HepG2 (cell line): ENCODE measurements around the gene SLFNL1. TPM values are rescaled to one million over a fixed set of nuclear protein-coding genes. Genes with fewer than 3 reads are reported as not detected.
A peak's percentile ranks its signal among the peaks of the same experiment; 100 is the strongest.

ENCODE experiments used
- AGO1 ChIP-seq: fragments of 200-400 bp; formaldehyde crosslinking; IDR thresholded peaks from 2 replicates; pipeline ENCODE4 v1.6.1; 2017; ENCODE audit warnings: mild to moderate bottlenecking, low read depth, low read length, moderate library complexity; ENCODE audit not compliant: poor library complexity, severe bottlenecking
- ARHGAP35 ChIP-seq: sonication (generic); formaldehyde crosslinking; IDR thresholded peaks from 2 replicates; pipeline ENCODE4 v1.9.0; 2022; ENCODE audit warnings: mild to moderate bottlenecking, inconsistent platforms, moderate library complexity, missing genetic modification reagents, borderline replicate concordance
- ELF4 ChIP-seq: sonication (generic); formaldehyde crosslinking; IDR thresholded peaks from 2 replicates; pipeline ENCODE4 v1.5.0; 2020; ENCODE audit warnings: missing genetic modification reagents, mild to moderate bottlenecking, moderate library complexity, borderline replicate concordance
- FLYWCH1 ChIP-seq: sonication (generic); formaldehyde crosslinking; IDR thresholded peaks from 2 replicates; pipeline ENCODE4 v1.8.1; 2023; ENCODE audit warnings: mild to moderate bottlenecking, missing genetic modification reagents
- FOXA3 ChIP-seq: IDR thresholded peaks from 2 replicates; pipeline ENCODE4 v1.6.1; 2016; ENCODE audit warnings: missing genetic modification reagents, missing compliant biosample characterization
- KLF16 ChIP-seq, 2 experiments: sonication (generic) in 1 of 2; formaldehyde crosslinking in 1 of 2; IDR thresholded peaks; 2 replicates each; pipeline versions ENCODE4 v1.6.1 to v1.8.0; 2016 to 2023; ENCODE audit warnings: missing genetic modification reagents in 2 of 2, missing compliant biosample characterization in 1 of 2
- MEIS2 ChIP-seq: sonication (generic); formaldehyde crosslinking; IDR thresholded peaks from 2 replicates; pipeline ENCODE4 v1.9.0; 2021; ENCODE audit warnings: mild to moderate bottlenecking, missing genetic modification reagents
- MXD4 ChIP-seq: IDR thresholded peaks from 2 replicates; pipeline ENCODE4 v1.6.1; 2016; ENCODE audit warnings: mild to moderate bottlenecking, missing biosample characterization, missing genetic modification reagents
- PTBP1 ChIP-seq: fragments of 200-400 bp; formaldehyde crosslinking; IDR thresholded peaks from 2 replicates; pipeline ENCODE4 v1.6.1; 2018; ENCODE audit warnings: low read length, low read depth; ENCODE audit not compliant: poor library complexity, severe bottlenecking
- SIN3A ChIP-seq: IDR thresholded peaks from 2 replicates; pipeline ENCODE4 v1.6.1; 2011; ENCODE audit warnings: low read depth, mild to moderate bottlenecking, control low read depth, low read length, borderline replicate concordance
- SRF ChIP-seq: IDR thresholded peaks from 2 replicates; pipeline ENCODE4 v1.6.1; 2011; ENCODE audit warnings: mild to moderate bottlenecking, low read depth, low read length, moderate library complexity
- TSC22D2 ChIP-seq: sonication (generic); formaldehyde crosslinking; IDR thresholded peaks from 2 replicates; pipeline ENCODE4 v1.5.1; 2020; ENCODE audit warnings: missing genetic modification reagents, mild to moderate bottlenecking, borderline replicate concordance
- ZKSCAN1 ChIP-seq: fragments of 150-350 bp; IDR thresholded peaks from 2 replicates; pipeline ENCODE4 v1.6.1; 2014; ENCODE audit warnings: low read length
- ZNF530 ChIP-seq: sonication (generic); formaldehyde crosslinking; IDR thresholded peaks from 2 replicates; pipeline ENCODE4 v1.5.0; 2020; ENCODE audit warnings: low read depth, mild to moderate bottlenecking, missing genetic modification reagents
- ZNF83 ChIP-seq: sonication (generic); formaldehyde crosslinking; IDR thresholded peaks from 2 replicates; pipeline ENCODE4 v1.4.0; 2020; ENCODE audit warnings: missing genetic modification reagents, mild to moderate bottlenecking, borderline replicate concordance
- polyA plus RNA-seq, 8 experiments: library from polyadenylated mRNA; depleted of rRNA in 3 of 8; stranded (reverse) in 7 of 8; unstranded in 1 of 8; fragments of >200 nt; fragmentation: Illumina TruSeq in 4 of 8; extraction: Trizol in 4 of 8; gene quantifications; 2 replicates each; pipeline versions ENCODE4 v1.2.1 to v1.2.3, GENCODE V29; 2011 to 2016; ENCODE audit warnings: low read depth in 4 of 8, missing spikeins in 1 of 8, mixed read lengths in 1 of 8; ENCODE audit not compliant: insufficient read depth in 1 of 8
- total RNA-seq, 5 experiments: library from RNA; depleted of rRNA; stranded (reverse); fragments of >200 nt; fragmentation: Illumina TruSeq; extraction: Trizol; gene quantifications; 2 replicates each; pipeline ENCODE4 v1.2.3, GENCODE V29; 2016; ENCODE audit warnings: low read depth in 1 of 5
- TF ChIP-seq, protein P1 (sequence below): sonication (generic); formaldehyde crosslinking; IDR thresholded peaks from 2 replicates; pipeline ENCODE4 v1.4.0; 2020; ENCODE audit warnings: mild to moderate bottlenecking, low read depth, missing genetic modification reagents
- TF ChIP-seq, protein P2 (sequence below): sonication (generic); formaldehyde crosslinking; IDR thresholded peaks from 2 replicates; pipeline ENCODE4 v1.4.0; 2020; ENCODE audit warnings: mild to moderate bottlenecking, missing genetic modification reagents
- TF ChIP-seq, protein P3 (sequence below): sonication (generic); formaldehyde crosslinking; conservative IDR thresholded peaks from 2 replicates; pipeline ENCODE4 v1.8.0; 2022; ENCODE audit warnings: low read depth, missing genetic modification reagents
- TF ChIP-seq, protein P4 (sequence below): sonication (generic); formaldehyde crosslinking; IDR thresholded peaks from 2 replicates; pipeline ENCODE4 v1.4.0; 2020; ENCODE audit warnings: missing genetic modification reagents
- TF ChIP-seq, protein P5 (sequence below): sonication (generic); formaldehyde crosslinking; IDR thresholded peaks from 2 replicates; pipeline ENCODE4 v1.8.0; 2022; ENCODE audit warnings: missing genetic modification reagents, low read depth, mild to moderate bottlenecking, borderline replicate concordance
- TF ChIP-seq, protein P6 (sequence below), 2 experiments: fragments of 450-650 bp in 1 of 2; sonication (generic) in 1 of 2; formaldehyde crosslinking; IDR thresholded peaks; 2 replicates each; pipeline versions ENCODE4 v1.5.0 to v1.8.0; 2020 to 2022; ENCODE audit warnings: mild to moderate bottlenecking in 1 of 2, missing genetic modification reagents in 1 of 2
- TF ChIP-seq, protein P7 (sequence below): sonication (generic); formaldehyde crosslinking; IDR thresholded peaks from 2 replicates; pipeline ENCODE4 v1.4.0; 2020; ENCODE audit warnings: missing genetic modification reagents

Gene SLFNL1
- total and polyA plus RNA-seq, 2 of the 13 experiments (the other 11 are each of a cell fraction or from before 2014, with no cell fraction given) = 0.07 to 0.20 TPM

DNA sequence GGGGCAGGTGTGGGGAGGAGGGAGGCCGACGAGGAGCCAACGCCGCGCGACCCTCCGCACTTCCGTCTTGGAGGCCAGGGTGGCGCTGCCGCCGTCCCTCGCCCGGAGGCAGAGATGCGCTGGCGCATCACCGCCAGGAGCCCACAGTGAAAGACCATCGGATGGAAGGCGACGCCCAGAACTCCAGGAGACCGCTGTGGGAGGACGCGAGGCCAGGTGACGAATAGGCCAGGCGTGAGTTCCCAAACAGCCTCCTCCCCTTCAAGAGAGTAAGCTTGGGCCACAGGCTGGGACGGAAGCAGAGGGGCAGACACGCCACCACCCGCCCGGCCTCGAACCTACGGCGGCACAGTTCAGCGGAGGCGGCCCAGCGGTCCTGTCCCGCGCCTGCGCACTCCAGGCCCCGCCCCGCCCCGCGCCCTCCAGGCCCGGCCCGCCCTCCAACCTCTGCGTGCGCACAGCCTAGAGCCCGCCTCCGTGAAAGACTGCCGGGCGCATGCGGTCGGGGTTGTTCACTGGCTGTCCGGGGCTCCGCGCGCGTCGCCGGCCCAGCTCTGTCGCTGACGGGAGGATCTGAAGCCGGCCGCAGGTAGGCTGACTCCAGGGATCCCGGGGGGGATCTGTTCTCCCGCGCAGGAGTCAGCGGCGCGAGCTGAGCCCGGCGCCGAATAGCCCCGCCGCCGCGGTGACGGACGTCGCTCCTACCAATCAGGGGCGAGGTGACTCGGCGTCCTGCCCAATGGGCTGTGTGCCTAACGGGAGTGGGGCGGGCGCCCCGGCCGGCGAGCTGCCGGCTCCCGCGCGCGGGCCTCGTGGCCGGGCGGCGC is 42.1 kb downstream of the SLFNL1 start, which contains the start of gene CTPS1 (continued):
- TF ChIP-seq, protein P1, sequence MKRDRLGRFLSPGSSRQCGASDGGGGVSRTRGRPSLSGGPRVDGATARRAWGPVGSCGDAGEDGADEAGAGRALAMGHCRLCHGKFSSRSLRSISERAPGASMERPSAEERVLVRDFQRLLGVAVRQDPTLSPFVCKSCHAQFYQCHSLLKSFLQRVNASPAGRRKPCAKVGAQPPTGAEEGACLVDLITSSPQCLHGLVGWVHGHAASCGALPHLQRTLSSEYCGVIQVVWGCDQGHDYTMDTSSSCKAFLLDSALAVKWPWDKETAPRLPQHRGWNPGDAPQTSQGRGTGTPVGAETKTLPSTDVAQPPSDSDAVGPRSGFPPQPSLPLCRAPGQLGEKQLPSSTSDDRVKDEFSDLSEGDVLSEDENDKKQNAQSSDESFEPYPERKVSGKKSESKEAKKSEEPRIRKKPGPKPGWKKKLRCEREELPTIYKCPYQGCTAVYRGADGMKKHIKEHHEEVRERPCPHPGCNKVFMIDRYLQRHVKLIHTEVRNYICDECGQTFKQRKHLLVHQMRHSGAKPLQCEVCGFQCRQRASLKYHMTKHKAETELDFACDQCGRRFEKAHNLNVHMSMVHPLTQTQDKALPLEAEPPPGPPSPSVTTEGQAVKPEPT (CRISPR knock-in tag) = no peak
- TF ChIP-seq FOXA3 (peak; percentile 11; the same call in 1 of the 2 replicates), TSC22D2 (CRISPR knock-in tag) (peak; percentile 66; the same call in 1 of the 2 replicates), ZNF83 (no peak), SRF (no peak), ZNF530 (CRISPR knock-in tag) (no peak), MXD4 (CRISPR knock-in tag) (peak; percentile 80), ZKSCAN1 (peak; percentile 8; the same call in 1 of the 2 replicates), FLYWCH1 (CRISPR knock-in tag) (no peak), AGO1 (no peak), MEIS2 (CRISPR knock-in tag) (peak; percentile 56; the same call in 1 of the 2 replicates), SIN3A (peak; percentile 83; the same call in 1 of the 2 replicates), KLF16 (CRISPR knock-in tag; IDR thresholded peaks at IDR 0.05) (peak in 1 of 2 experiments; percentile 83; a peak in 2 of 4 replicates), ELF4 (CRISPR knock-in tag) (0 out of 2 replicates have a peak, but pooled peaks have one; percentile 59), ARHGAP35 (CRISPR knock-in tag) (no peak), PTBP1 (peak; percentile 8)
- TF ChIP-seq, protein P2, sequence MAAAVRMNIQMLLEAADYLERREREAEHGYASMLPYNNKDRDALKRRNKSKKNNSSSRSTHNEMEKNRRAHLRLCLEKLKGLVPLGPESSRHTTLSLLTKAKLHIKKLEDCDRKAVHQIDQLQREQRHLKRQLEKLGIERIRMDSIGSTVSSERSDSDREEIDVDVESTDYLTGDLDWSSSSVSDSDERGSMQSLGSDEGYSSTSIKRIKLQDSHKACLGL = peak; percentile 90; the same call in 1 of the 2 replicates
- TF ChIP-seq, protein P3, sequence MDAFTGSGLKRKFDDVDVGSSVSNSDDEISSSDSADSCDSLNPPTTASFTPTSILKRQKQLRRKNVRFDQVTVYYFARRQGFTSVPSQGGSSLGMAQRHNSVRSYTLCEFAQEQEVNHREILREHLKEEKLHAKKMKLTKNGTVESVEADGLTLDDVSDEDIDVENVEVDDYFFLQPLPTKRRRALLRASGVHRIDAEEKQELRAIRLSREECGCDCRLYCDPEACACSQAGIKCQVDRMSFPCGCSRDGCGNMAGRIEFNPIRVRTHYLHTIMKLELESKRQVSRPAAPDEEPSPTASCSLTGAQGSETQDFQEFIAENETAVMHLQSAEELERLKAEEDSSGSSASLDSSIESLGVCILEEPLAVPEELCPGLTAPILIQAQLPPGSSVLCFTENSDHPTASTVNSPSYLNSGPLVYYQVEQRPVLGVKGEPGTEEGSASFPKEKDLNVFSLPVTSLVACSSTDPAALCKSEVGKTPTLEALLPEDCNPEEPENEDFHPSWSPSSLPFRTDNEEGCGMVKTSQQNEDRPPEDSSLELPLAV (CRISPR knock-in tag) = no peak
- TF ChIP-seq, protein P4, sequence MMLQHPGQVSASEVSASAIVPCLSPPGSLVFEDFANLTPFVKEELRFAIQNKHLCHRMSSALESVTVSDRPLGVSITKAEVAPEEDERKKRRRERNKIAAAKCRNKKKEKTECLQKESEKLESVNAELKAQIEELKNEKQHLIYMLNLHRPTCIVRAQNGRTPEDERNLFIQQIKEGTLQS (CRISPR knock-in tag) = no peak
- TF ChIP-seq, protein P5, sequence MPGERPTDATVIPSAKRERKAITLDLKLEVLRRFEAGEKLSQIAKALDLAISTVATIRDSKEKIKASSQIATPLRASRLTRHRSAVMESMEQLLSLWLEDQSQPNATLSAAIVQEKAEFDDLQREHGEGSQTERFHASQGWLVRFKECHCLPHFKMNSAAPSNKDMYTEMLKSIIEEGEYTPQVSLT (CRISPR knock-in tag) = no peak
- TF ChIP-seq, protein P6, sequence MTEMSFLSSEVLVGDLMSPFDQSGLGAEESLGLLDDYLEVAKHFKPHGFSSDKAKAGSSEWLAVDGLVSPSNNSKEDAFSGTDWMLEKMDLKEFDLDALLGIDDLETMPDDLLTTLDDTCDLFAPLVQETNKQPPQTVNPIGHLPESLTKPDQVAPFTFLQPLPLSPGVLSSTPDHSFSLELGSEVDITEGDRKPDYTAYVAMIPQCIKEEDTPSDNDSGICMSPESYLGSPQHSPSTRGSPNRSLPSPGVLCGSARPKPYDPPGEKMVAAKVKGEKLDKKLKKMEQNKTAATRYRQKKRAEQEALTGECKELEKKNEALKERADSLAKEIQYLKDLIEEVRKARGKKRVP (CRISPR knock-in tag; IDR thresholded peaks at IDR 0.05) = peak in 1 of 2 experiments; percentile 41; a peak in 1 of 4 replicates
- TF ChIP-seq, protein P7, sequence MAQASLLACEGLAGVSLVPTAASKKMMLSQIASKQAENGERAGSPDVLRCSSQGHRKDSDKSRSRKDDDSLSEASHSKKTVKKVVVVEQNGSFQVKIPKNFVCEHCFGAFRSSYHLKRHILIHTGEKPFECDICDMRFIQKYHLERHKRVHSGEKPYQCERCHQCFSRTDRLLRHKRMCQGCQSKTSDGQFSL = no peak
